ENCODE data around the gene TCP1. TPM values are rescaled to one million over a fixed set of nuclear protein-coding genes. Genes with fewer than 3 reads are reported as not detected.

Gene TCP1
- total and polyA plus RNA-seq, 2 of the 8 experiments (the other 6 are each of a cell fraction or from before 2014, with no cell fraction given) = 117 to 348 TPM

DNA sequence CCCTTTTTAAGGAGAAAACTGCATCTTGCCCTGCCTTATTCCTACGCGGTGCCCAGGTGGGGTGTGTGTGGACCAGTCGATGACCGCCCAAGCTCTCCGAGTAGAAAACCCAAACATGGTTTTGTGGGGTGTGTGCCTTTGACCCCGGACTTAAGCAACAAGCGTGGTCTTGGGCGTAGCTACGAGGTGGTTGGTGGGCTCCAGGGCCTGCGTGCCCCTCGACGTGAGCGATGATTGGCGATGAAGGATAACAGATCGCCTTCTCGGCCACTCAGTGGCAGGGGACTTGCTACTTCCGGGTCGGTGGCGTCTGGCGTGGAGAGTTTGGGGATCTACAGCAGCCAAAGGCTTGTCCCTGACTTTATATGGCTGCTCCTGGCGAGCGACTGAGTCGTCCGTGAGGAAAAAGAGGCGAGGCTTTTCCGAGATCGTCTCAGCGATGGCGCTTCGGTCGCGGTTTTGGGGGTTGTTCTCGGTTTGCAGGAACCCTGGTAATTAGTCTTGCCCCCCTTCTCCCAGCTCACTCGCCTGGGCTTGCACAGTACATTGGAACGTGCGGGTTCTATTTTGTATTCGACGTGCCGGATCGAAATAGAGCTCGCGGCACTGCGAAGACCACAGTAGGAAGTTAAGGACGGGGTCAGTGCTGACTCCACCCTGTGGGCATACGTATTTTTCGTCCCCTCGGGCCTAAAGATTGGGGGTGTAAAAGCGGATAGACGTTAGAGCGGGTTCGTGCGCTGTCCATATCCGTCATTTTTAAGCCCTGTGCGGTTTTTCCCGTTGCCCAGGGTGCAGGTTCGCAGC is 950 bp upstream of the TCP1 start, which contains the start of gene MRPL18 (continued):
- TF ChIP-seq JUND (IDR thresholded peaks at IDR 0.05; ENCODE audit: low read length) = no peak
- TF ChIP-seq SIN3A (conservative IDR thresholded peaks at IDR 0.05 in 1 of 2, IDR thresholded peaks at IDR 0.05 in 1 of 2; ENCODE audit: low read depth in 1 of 2, low read length in 2 of 2) = peak; percentile 16 to 84; a peak in 1 of 4 replicates
- TF ChIP-seq SAP30 (IDR thresholded peaks at IDR 0.05; ENCODE audit: insufficient read depth, insufficient replicate concordance, low read length) = peak; percentile 58
- TF ChIP-seq TBP (IDR thresholded peaks at IDR 0.05; ENCODE audit: low read depth, low read length) = peak; percentile 79; the same call in 1 of the 2 replicates
- TF ChIP-seq HDAC2 (IDR thresholded peaks at IDR 0.05; ENCODE audit: borderline replicate concordance in 1 of 2, low read depth in 2 of 2, low read length in 2 of 2) = 0 out of 4 replicates have a peak, but pooled peaks of 1 of the 2 experiments have one; percentile 29
- TF ChIP-seq FOSL1 (IDR thresholded peaks at IDR 0.05; ENCODE audit: insufficient read depth, low read depth, low read length) = no peak
- TF ChIP-seq, protein P1, sequence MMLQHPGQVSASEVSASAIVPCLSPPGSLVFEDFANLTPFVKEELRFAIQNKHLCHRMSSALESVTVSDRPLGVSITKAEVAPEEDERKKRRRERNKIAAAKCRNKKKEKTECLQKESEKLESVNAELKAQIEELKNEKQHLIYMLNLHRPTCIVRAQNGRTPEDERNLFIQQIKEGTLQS (IDR thresholded peaks at IDR 0.05; ENCODE audit: insufficient read depth, low read depth, low read length) = no peak
- TF ChIP-seq RAD21 (IDR thresholded peaks at IDR 0.05 in 1 of 2, conservative IDR thresholded peaks at IDR 0.05 in 1 of 2; ENCODE audit: low read depth in 2 of 2, low read length in 2 of 2) = no peak
- TF ChIP-seq SP4 (IDR thresholded peaks at IDR 0.05; ENCODE audit: low read length) = no peak
- TF ChIP-seq GABPA (IDR thresholded peaks at IDR 0.05; ENCODE audit: borderline replicate concordance, insufficient read depth, low read length) = 0 out of 2 replicates have a peak, but pooled peaks have one; percentile 29
- TF ChIP-seq, protein P2, sequence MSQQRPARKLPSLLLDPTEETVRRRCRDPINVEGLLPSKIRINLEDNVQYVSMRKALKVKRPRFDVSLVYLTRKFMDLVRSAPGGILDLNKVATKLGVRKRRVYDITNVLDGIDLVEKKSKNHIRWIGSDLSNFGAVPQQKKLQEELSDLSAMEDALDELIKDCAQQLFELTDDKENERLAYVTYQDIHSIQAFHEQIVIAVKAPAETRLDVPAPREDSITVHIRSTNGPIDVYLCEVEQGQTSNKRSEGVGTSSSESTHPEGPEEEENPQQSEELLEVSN (IDR thresholded peaks at IDR 0.05) = no peak
- TF ChIP-seq, protein P3, sequence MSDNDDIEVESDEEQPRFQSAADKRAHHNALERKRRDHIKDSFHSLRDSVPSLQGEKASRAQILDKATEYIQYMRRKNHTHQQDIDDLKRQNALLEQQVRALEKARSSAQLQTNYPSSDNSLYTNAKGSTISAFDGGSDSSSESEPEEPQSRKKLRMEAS (IDR thresholded peaks at IDR 0.05) = peak; percentile 52; the same call in 1 of the 2 replicates
